ENCODE measurements around the gene RET.

DNA sequence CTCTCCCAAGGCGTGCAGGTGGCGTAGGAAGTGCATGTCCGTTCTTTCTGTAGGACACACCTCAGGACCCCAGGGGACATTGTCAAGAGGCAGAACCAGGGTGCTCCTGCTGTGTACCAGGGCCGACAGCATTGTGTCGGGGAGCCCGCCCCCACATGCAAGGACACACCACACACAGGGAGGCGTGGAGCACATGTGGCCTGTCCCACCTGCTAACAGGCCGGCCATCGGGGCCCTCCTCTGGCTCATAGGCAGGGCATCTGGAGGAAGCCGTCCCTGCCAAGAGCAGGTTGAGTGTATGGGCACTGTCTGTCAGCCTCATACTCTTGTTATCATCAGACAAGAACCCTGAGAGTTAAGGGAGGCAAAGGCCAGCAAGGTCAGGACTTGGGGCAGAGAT, 12.7 kb downstream of the RET start:
- TF ChIP-seq, protein P1, sequence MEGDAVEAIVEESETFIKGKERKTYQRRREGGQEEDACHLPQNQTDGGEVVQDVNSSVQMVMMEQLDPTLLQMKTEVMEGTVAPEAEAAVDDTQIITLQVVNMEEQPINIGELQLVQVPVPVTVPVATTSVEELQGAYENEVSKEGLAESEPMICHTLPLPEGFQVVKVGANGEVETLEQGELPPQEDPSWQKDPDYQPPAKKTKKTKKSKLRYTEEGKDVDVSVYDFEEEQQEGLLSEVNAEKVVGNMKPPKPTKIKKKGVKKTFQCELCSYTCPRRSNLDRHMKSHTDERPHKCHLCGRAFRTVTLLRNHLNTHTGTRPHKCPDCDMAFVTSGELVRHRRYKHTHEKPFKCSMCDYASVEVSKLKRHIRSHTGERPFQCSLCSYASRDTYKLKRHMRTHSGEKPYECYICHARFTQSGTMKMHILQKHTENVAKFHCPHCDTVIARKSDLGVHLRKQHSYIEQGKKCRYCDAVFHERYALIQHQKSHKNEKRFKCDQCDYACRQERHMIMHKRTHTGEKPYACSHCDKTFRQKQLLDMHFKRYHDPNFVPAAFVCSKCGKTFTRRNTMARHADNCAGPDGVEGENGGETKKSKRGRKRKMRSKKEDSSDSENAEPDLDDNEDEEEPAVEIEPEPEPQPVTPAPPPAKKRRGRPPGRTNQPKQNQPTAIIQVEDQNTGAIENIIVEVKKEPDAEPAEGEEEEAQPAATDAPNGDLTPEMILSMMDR (IDR thresholded peaks at IDR 0.05), result no peak
- TF ChIP-seq EP300 (IDR thresholded peaks at IDR 0.05) (no peak), POLR2A (IDR thresholded peaks at IDR 0.05) (no peak)
